GM23338 (cell line): ENCODE results near the gene MORC2. TPM values are rescaled to one million over a fixed set of nuclear protein-coding genes. Genes with fewer than 3 reads are reported as not detected.

Experiments
- ATAC-seq: fragments of 200-7000 bp; cut with Tn5 transposase; 3 replicates; pipeline ENCODE4 v1.9.1; 2020
- DNase-seq: peaks from one replicate; pipeline ENCODE4 v3.0.0-alpha.2; 2015; ENCODE audit warnings: low spot score
- H2AFZ ChIP-seq: fragments of 200-600 bp; sonication (generic); 2 replicates; pipeline ENCODE4 v1.8.0; 2016; ENCODE audit warnings: antibody characterized with exemption, mild to moderate bottlenecking, moderate library complexity
- H3F3A ChIP-seq: fragments of 200-600 bp; sonication (generic); replicated peaks from 2 replicates; pipeline ENCODE4 v1.8.0; 2017; ENCODE audit warnings: antibody characterized with exemption, mixed run types, low read depth
- H3K27ac ChIP-seq: fragments of 200-600 bp; sonication (generic); 2 replicates; pipeline ENCODE4 v1.6.1; 2016; ENCODE audit warnings: low read depth
- H3K27me3 ChIP-seq: fragments of 200-600 bp; sonication (generic); 2 replicates; pipeline ENCODE4 v1.8.0; 2016; ENCODE audit warnings: mild to moderate bottlenecking, mixed run types, moderate library complexity; ENCODE audit not compliant: insufficient read depth
- H3K36me3 ChIP-seq: fragments of 200-600 bp; sonication (generic); 2 replicates; pipeline ENCODE4 v1.8.0; 2016; ENCODE audit warnings: mild to moderate bottlenecking; ENCODE audit not compliant: insufficient read depth
- H3K4me1 ChIP-seq: fragments of 200-600 bp; sonication (generic); 2 replicates; pipeline ENCODE4 v1.8.0; 2016; ENCODE audit warnings: mild to moderate bottlenecking, moderate library complexity; ENCODE audit not compliant: insufficient read depth
- H3K4me2 ChIP-seq: fragments of 200-600 bp; sonication (generic); 2 replicates; pipeline ENCODE4 v1.7.1; 2017; ENCODE audit warnings: mixed run types
- H3K4me3 ChIP-seq: fragments of 200-600 bp; sonication (generic); 2 replicates; pipeline ENCODE4 v1.6.1; 2016; ENCODE audit warnings: mixed run types
- H3K79me2 ChIP-seq: fragments of 200-600 bp; sonication (generic); replicated peaks from 2 replicates; pipeline ENCODE4 v1.8.0; 2017; ENCODE audit warnings: mild to moderate bottlenecking; ENCODE audit not compliant: insufficient read depth
- H3K9me2 ChIP-seq: fragments of 200-600 bp; sonication (generic); 2 replicates; pipeline ENCODE4 v1.8.0; 2017; ENCODE audit not compliant: insufficient read depth
- H4K20me1 ChIP-seq: fragments of 200-600 bp; sonication (generic); replicated peaks from 2 replicates; pipeline ENCODE4 v1.8.0; 2017; ENCODE audit warnings: mild to moderate bottlenecking; ENCODE audit not compliant: insufficient read depth
- H3K27ac Mint-ChIP-seq: 2 replicates; pipeline ENCODE4 v1.8.0; 2020; ENCODE audit warnings: inconsistent platforms, mild to moderate bottlenecking, moderate library complexity, mixed read lengths
- H3K27me3 Mint-ChIP-seq: 3 replicates; pipeline ENCODE4 v1.8.0; 2022; ENCODE audit warnings: low read depth, mild to moderate bottlenecking, moderate library complexity, mixed read lengths, inconsistent platforms; ENCODE audit not compliant: insufficient read depth, poor library complexity
- H3K36me3 Mint-ChIP-seq: 3 replicates; pipeline ENCODE4 v1.8.0; 2021; ENCODE audit warnings: low read depth, mild to moderate bottlenecking, inconsistent platforms, moderate library complexity, mixed read lengths
- H3K4me1 Mint-ChIP-seq: 3 replicates; pipeline ENCODE4 v1.8.0; 2020; ENCODE audit warnings: mild to moderate bottlenecking, inconsistent platforms, mixed read lengths
- H3K4me3 Mint-ChIP-seq: 3 replicates; pipeline ENCODE4 v1.8.0; 2021; ENCODE audit warnings: moderate library complexity, mild to moderate bottlenecking, inconsistent platforms, mixed read lengths
- H3K9me3 Mint-ChIP-seq: 3 replicates; pipeline ENCODE4 v1.8.0; 2020; ENCODE audit warnings: moderate library complexity, mild to moderate bottlenecking, inconsistent platforms, mixed read lengths
- CREB1 ChIP-seq: fragments of 250-450 bp; sonication (Bioruptor Pico); IDR thresholded peaks from 2 replicates; pipeline ENCODE4 v1.5.0; 2020; ENCODE audit warnings: low read depth, mild to moderate bottlenecking, moderate library complexity
- CTCF ChIP-seq, 2 experiments: fragments of 200-600 bp in 1 of 2; sonication (generic) in 1 of 2; conservative IDR thresholded peaks; 2 replicates each; pipeline versions ENCODE4 v1.5.1 to v1.6.1; 2016 to 2017; ENCODE audit warnings: antibody characterized with exemption in 2 of 2, low read depth in 2 of 2, mild to moderate bottlenecking in 2 of 2, moderate library complexity in 1 of 2
- ETS1 ChIP-seq: IDR thresholded peaks from 2 replicates; pipeline ENCODE4 v1.6.1; 2016; ENCODE audit warnings: antibody characterized with exemption
- EZH2 ChIP-seq: fragments of 200-600 bp; sonication (generic); IDR thresholded peaks from one replicate; pipeline ENCODE4 v1.8.0; 2017; ENCODE audit warnings: antibody characterized with exemption, mild to moderate bottlenecking, low read depth; ENCODE audit not compliant: unreplicated experiment
- EZH2phosphoT487 ChIP-seq: fragments of 200-600 bp; sonication (generic); IDR thresholded peaks from one replicate; pipeline ENCODE4 v1.8.1; 2018; ENCODE audit warnings: antibody characterized with exemption; ENCODE audit not compliant: unreplicated experiment
- JUNB ChIP-seq: IDR thresholded peaks from one replicate; pipeline ENCODE4 v1.6.1; 2016; ENCODE audit warnings: antibody characterized with exemption; ENCODE audit not compliant: unreplicated experiment
- NANOG ChIP-seq: IDR thresholded peaks from 2 replicates; pipeline ENCODE4 v1.6.1; 2016; ENCODE audit warnings: antibody characterized with exemption, borderline replicate concordance
- POLR2AphosphoS5 ChIP-seq: IDR thresholded peaks from 2 replicates; pipeline ENCODE4 v1.6.1; 2016; ENCODE audit warnings: antibody characterized with exemption, low read depth
- REST ChIP-seq: IDR thresholded peaks from one replicate; pipeline ENCODE4 v1.6.1; 2018; ENCODE audit warnings: antibody characterized with exemption; ENCODE audit not compliant: unreplicated experiment
- STAT1 ChIP-seq: IDR thresholded peaks from one replicate; pipeline ENCODE4 v1.6.1; 2016; ENCODE audit warnings: antibody characterized with exemption; ENCODE audit not compliant: unreplicated experiment
- ZNF114 ChIP-seq: fragments of 250-450 bp; sonication (Bioruptor Pico); IDR thresholded peaks from 2 replicates; pipeline ENCODE4 v1.5.0; 2020; ENCODE audit warnings: mild to moderate bottlenecking, moderate library complexity
- ZNF331 ChIP-seq: fragments of 250-450 bp; sonication (Bioruptor Pico); IDR thresholded peaks from 2 replicates; pipeline ENCODE4 v1.5.0; 2020; ENCODE audit warnings: low read depth, mild to moderate bottlenecking, moderate library complexity
- ZNF462 ChIP-seq: fragments of 250-450 bp; sonication (Bioruptor Pico); IDR thresholded peaks from 2 replicates; pipeline ENCODE4 v1.5.0; 2020; ENCODE audit warnings: mild to moderate bottlenecking, moderate library complexity
- polyA plus RNA-seq: library from polyadenylated mRNA; unstranded; fragments of >200 nt; fragmentation: Nextera tagmentation; extraction: Ambion mirVana; gene quantifications from 2 replicates; pipeline ENCODE4 v1.2.1, GENCODE V29; 2016
- total RNA-seq: library from RNA; depleted of rRNA; stranded (reverse); fragments of >200 nt; shearing (Covaris generic); gene quantifications from 2 replicates; pipeline ENCODE4 v1.2.3, GENCODE V29; 2014

Gene MORC2
- total and polyA plus RNA-seq, 2 experiments from 2014 or later, result 33.1 to 63.8 TPM

GRCh38 chr22:30918761-30919160 is 49.8 kb downstream of the MORC2 start (continued):
- TF ChIP-seq ETS1 (no peak), ZNF331 (no peak)

GRCh38 chr22:30910358-30910757 is 58.2 kb downstream of the MORC2 start:
- H3K27me3 Mint-ChIP-seq, result no peaks in the 10 kb centered on the region
- no peak overlapping the region for H2AFZ ChIP-seq
- H3K9me3 Mint-ChIP-seq, result no peaks in the 10 kb centered on the region
- no peaks in the 10 kb centered on the region for H3K79me2 ChIP-seq
- H3K4me2 ChIP-seq, result no peak overlapping the region
- no peak overlapping the region for H3K27ac ChIP-seq
- peaks cover 18% of the 10 kb centered on the region for H3K36me3 Mint-ChIP-seq
- no peaks in the 10 kb centered on the region for H3K9me2 ChIP-seq
- no peak for DNase-seq
- no peak overlapping the region for H3K27ac Mint-ChIP-seq
- no peaks in the 10 kb centered on the region for H3F3A ChIP-seq
- H3K36me3 ChIP-seq, result peaks cover 28% of the 10 kb centered on the region
- H3K4me1 Mint-ChIP-seq, result no peaks in the 10 kb centered on the region
- no peaks in the 10 kb centered on the region; the same call in 1 of the 2 replicates for H4K20me1 ChIP-seq
- H3K27me3 ChIP-seq, result no peaks in the 10 kb centered on the region
- no peaks in the 10 kb centered on the region for H3K4me1 ChIP-seq
- ATAC-seq, result no peak
- H3K4me3 Mint-ChIP-seq, result no peak overlapping the region
- H3K4me3 ChIP-seq, result no peak overlapping the region
- TF ChIP-seq JUNB, result no peak
- TF ChIP-seq CTCF (conservative IDR thresholded peaks at IDR 0.05; ENCODE audit: low read depth in 2 of 2), result no peak
- no peak for TF ChIP-seq ZNF331
- no peak for TF ChIP-seq ZNF114 (CRISPR knock-in tag)
- no peak for TF ChIP-seq CREB1 (CRISPR knock-in tag)
- TF ChIP-seq STAT1, result no peak
- no peak for TF ChIP-seq REST
- no peak for TF ChIP-seq ZNF462
- TF ChIP-seq POLR2AphosphoS5, result no peak
- TF ChIP-seq EZH2, result no peak
- no peak for TF ChIP-seq EZH2phosphoT487
- no peak for TF ChIP-seq NANOG
